Neural progenitor cell (in vitro differentiated cells): ENCODE results near the gene PLCL1.

Experiments used
- EZH2 ChIP-seq: fragments of 200-600 bp; sonication (generic); IDR thresholded peaks from 2 replicates; pipeline ENCODE4 v1.6.1; 2017; ENCODE audit warnings: antibody characterized with exemption, mild to moderate bottlenecking, moderate library complexity
- EZH2phosphoT487 ChIP-seq: fragments of 200-600 bp; sonication (generic); IDR thresholded peaks from 2 replicates; pipeline ENCODE4 v1.6.1; 2017; ENCODE audit warnings: antibody characterized with exemption
- TF ChIP-seq, protein P1 (sequence below): fragments of 200-600 bp; sonication (generic); IDR thresholded peaks from 2 replicates; pipeline ENCODE4 v1.5.1; 2017; ENCODE audit warnings: antibody characterized with exemption, mild to moderate bottlenecking

DNA sequence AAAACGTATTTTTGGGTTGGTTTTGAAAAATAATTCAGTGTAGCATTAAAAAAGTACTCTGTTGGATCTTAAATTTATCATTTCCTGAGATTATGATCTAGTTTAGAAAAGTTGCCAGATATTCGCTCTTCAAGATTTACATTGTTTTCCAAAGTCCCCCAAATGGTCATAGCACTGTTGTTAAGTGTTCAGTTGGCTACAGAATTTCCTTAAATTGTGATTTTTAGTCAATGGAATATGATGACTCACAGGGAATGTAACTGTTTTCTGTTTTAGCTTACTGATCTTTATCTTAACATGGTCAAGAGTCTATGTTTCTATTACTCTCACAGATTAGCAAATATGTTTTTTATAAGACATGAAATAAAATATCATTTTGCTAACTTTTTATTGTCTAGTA lies 23.2 kb downstream of the PLCL1 start:
- TF ChIP-seq, protein P1, sequence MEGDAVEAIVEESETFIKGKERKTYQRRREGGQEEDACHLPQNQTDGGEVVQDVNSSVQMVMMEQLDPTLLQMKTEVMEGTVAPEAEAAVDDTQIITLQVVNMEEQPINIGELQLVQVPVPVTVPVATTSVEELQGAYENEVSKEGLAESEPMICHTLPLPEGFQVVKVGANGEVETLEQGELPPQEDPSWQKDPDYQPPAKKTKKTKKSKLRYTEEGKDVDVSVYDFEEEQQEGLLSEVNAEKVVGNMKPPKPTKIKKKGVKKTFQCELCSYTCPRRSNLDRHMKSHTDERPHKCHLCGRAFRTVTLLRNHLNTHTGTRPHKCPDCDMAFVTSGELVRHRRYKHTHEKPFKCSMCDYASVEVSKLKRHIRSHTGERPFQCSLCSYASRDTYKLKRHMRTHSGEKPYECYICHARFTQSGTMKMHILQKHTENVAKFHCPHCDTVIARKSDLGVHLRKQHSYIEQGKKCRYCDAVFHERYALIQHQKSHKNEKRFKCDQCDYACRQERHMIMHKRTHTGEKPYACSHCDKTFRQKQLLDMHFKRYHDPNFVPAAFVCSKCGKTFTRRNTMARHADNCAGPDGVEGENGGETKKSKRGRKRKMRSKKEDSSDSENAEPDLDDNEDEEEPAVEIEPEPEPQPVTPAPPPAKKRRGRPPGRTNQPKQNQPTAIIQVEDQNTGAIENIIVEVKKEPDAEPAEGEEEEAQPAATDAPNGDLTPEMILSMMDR, result no peak
- TF ChIP-seq EZH2 (no peak), EZH2phosphoT487 (no peak)
